ENCODE measurements around the gene THSD7A.

The THSD7A gene

DNA sequence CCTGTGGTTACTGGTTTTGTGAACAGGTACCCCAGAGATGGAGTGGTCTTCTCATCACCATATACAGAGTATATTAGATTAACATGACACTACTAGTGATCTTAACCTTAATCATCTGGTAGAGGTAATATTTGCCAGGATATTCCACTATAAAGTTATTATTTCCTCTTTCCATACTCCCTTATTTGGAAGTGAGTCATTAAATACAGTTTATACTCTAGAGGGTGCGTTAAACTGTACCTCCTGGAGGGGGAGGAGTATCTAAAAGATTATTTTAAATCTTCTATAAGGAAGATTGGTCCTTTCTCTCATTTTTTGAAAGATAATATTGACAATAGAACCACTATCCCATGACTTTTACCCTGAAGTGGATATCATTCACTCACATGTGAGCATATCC is 85.4 kb downstream of the THSD7A start:
- TF ChIP-seq CTCF (conservative IDR thresholded peaks at IDR 0.05; ENCODE audit: low read depth, low read length): no peak
- H3K4me3 ChIP-seq (ENCODE audit: low read length): no peak overlapping the region
- no peak for DNase-seq (ENCODE audit: low read depth)

- TF ChIP-seq CTCF (conservative IDR thresholded peaks at IDR 0.05; ENCODE audit: low read depth, low read length): no peak
- H3K4me3 ChIP-seq (ENCODE audit: low read length): no peak overlapping the region
- no peak for DNase-seq (ENCODE audit: low read depth)
These were observed 88.5 kb downstream of the THSD7A start for GRCh38 chr7:11743548-11743947.

GRCh38 chr7:11743016-11743415 is 89.0 kb downstream of the THSD7A start:
- no peak for TF ChIP-seq CTCF (conservative IDR thresholded peaks at IDR 0.05; ENCODE audit: low read depth, low read length)
- no peak overlapping the region for H3K4me3 ChIP-seq (ENCODE audit: low read length)
- DNase-seq (ENCODE audit: low read depth): no peak

DNA sequence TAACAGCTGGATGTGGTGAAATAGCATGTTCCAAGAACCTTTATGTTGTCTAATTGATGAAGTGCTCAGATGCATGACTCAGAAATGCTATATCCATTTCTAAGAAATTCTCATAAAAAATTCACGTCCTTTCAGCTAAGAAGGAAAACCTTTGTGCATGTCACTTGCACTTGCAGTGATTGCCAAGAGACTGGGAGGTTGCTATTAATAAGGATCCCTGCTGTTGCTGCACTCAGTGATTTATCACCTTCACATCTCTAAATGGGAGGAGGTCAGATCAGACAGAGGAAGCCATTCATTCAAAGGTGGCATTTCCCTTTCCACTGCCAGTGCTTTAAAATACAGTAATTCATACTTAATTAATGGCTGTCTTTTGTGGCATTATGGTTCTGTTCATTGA is 89.5 kb downstream of the THSD7A start:
- no peak for TF ChIP-seq CTCF (conservative IDR thresholded peaks at IDR 0.05; ENCODE audit: low read depth, low read length)
- DNase-seq (ENCODE audit: low read depth): no peak
- no peak overlapping the region for H3K4me3 ChIP-seq (ENCODE audit: low read length)

DNA sequence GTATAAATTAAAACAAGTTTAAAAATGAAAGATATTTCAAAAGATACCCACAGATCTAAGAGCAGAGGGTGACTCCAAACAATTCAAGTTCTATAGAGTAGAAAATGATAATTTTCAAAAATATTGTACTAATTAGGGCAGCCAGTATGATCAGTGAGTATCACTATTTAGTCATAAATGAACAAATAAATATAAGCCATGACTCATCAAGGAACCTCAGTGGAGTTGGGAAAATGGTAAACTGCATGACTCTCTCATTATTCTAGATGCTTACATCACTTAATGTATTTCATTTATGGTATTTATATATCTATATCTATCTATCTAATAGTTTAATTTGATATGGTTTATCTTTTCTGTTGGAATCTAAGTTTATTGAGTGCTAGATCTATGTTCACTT is 94.3 kb downstream of the THSD7A start:
- no peak for TF ChIP-seq CTCF (conservative IDR thresholded peaks at IDR 0.05; ENCODE audit: low read depth, low read length)
- H3K4me3 ChIP-seq (ENCODE audit: low read length): no peak overlapping the region
- DNase-seq (ENCODE audit: low read depth): no peak

- no peak overlapping the region for H3K4me3 ChIP-seq (ENCODE audit: low read length)
- no peak for TF ChIP-seq CTCF (conservative IDR thresholded peaks at IDR 0.05; ENCODE audit: low read depth, low read length)
- no peak for DNase-seq (ENCODE audit: low read depth)
These were observed 99.8 kb downstream of the THSD7A start for GRCh38 chr7:11732207-11732606.

DNA sequence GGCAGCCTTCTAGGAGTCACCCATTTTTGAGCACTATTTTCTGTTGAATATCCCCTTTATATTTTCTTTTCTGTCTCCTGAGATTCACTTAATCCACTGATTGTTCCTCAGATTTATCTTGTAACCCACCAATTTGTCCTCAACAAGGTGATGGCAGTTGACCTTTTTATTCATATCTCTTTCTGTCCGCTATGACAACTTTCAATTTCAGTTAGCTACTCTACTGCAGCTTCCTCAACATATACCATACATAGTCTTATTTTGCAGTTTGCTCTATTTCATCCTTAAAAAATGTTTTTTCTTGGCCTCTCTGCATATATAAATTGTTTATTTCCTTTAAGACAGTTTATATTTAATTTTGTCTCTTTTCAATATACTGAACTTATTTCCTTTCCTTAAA is 101.3 kb downstream of the THSD7A start:
- TF ChIP-seq CTCF (conservative IDR thresholded peaks at IDR 0.05; ENCODE audit: low read depth, low read length): no peak
- no peak overlapping the region for H3K4me3 ChIP-seq (ENCODE audit: low read length)
- DNase-seq (ENCODE audit: low read depth): no peak

All from retinal pigment epithelial cell (primary cell).